Measurements from ENCODE around the gene TPGS2.

GRCh38 chr18:36759167-36759776 is 69.5 kb downstream of the TPGS2 start:
- TF ChIP-seq CTCF (IDR thresholded peaks at IDR 0.05) = no peak
- no peak for TF ChIP-seq POLR2A (IDR thresholded peaks at IDR 0.05)
